HG02678 (cell line): ENCODE results near the gene PDZRN4.
"Not testable (repeated sequence)": the region's sequence is repeated elsewhere in the genome, so short reads cannot be mapped to it uniquely, and the experiment has no call there.

Experiments
- ATAC-seq: cut with Tn5 transposase; IDR thresholded peaks from one replicate; pipeline ENCODE4 v1.9.1; 2021; ENCODE audit warnings: mild to moderate bottlenecking, moderate library complexity; ENCODE audit not compliant: unreplicated experiment

PDZRN4 gene

GRCh38 chr12:41547071-41547470, 359.0 kb downstream of the PDZRN4 start:
- ATAC-seq, result not testable (repeated sequence)

- no peak for ATAC-seq
These were observed 360.8 kb downstream of the PDZRN4 start for GRCh38 chr12:41548926-41549325.

GRCh38 chr12:41552588-41552987, 364.5 kb downstream of the PDZRN4 start:
- ATAC-seq, result no peak

GRCh38 chr12:41556176-41556575, 368.1 kb downstream of the PDZRN4 start:
- no peak for ATAC-seq

- no peak for ATAC-seq
These were observed 369.2 kb downstream of the PDZRN4 start for GRCh38 chr12:41557344-41557743.

- ATAC-seq, result no peak
These were observed 370.6 kb downstream of the PDZRN4 start for GRCh38 chr12:41558671-41559070.

- ATAC-seq, result no peak
These were observed 374.9 kb downstream of the PDZRN4 start for GRCh38 chr12:41563051-41563450.

GRCh38 chr12:41564816-41565215, 376.7 kb downstream of the PDZRN4 start:
- no peak for ATAC-seq

GRCh38 chr12:41566703-41567102, 378.6 kb downstream of the PDZRN4 start:
- no peak for ATAC-seq

GRCh38 chr12:41573445-41573844, 385.3 kb downstream of the PDZRN4 start:
- no peak for ATAC-seq

- ATAC-seq, result no peak
These were observed 388.8 kb downstream of the PDZRN4 start for GRCh38 chr12:41576925-41577324.

GRCh38 chr12:41577995-41578394, 389.9 kb downstream of the PDZRN4 start:
- no peak for ATAC-seq

- ATAC-seq, result no peak
These were observed 397.7 kb downstream of the PDZRN4 start for GRCh38 chr12:41585784-41586183.

GRCh38 chr12:41587574-41587973, 399.5 kb downstream of the PDZRN4 start:
- ATAC-seq, result no peak

- ATAC-seq, result no peak
These were observed 401.8 kb downstream of the PDZRN4 start for GRCh38 chr12:41589878-41590277.

GRCh38 chr12:41596190-41596589, 408.1 kb downstream of the PDZRN4 start:
- ATAC-seq, result no peak

- ATAC-seq, result no peak
These were observed 416.7 kb downstream of the PDZRN4 start for GRCh38 chr12:41604830-41605229.

GRCh38 chr12:41605545-41606305, 417.6 kb downstream of the PDZRN4 start:
- ATAC-seq, result peak; percentile 83

- no peak for ATAC-seq
These were observed 418.6 kb downstream of the PDZRN4 start for GRCh38 chr12:41606468-41607445.

- no peak for ATAC-seq
These were observed 424.9 kb downstream of the PDZRN4 start for GRCh38 chr12:41612892-41613557.

- ATAC-seq, result not testable (repeated sequence)
These were observed 427.1 kb downstream of the PDZRN4 start for GRCh38 chr12:41615174-41615573.
